Common myeloid progenitor, CD34-positive (primary cell): Measurements from ENCODE around the gene JAKMIP1.

Source experiments
- CTCF ChIA-PET: fragments of 350-600 bp; sonication (Branson Sonifier 250); formaldehyde crosslinking; loops from one replicate; lab custom pipeline; 2021; ENCODE audit warnings: antibody characterized with exemption; lab: Charles Lee
- POLR2A ChIA-PET: fragments of 350-600 bp; sonication (Branson Sonifier 250); formaldehyde crosslinking; loops from one replicate; lab custom pipeline; 2021; ENCODE audit warnings: antibody characterized with exemption; lab: Charles Lee
- DNase-seq, 3 donors: peaks; one replicate each; pipeline versions ENCODE4 v3.0.0 to v3.0.0-alpha.2; 2013
- H3K27ac ChIP-seq, 2 experiments: 1 replicate in 1 of 2; 2 replicates in 1 of 2; pipeline ENCODE4 v1.7.0; 2013; ENCODE audit warnings: inconsistent platforms in 2 of 2, low read length in 2 of 2, mild to moderate bottlenecking in 2 of 2, low read depth in 1 of 2, moderate library complexity in 1 of 2; ENCODE audit not compliant: severe bottlenecking in 2 of 2, insufficient read depth in 1 of 2, poor library complexity in 1 of 2
- H3K27me3 ChIP-seq, 5 experiments: replicated peaks in 2 of 5; 1 replicate in 3 of 5; 2 replicates in 2 of 5; pipeline versions ENCODE4 v1.6.1 to v1.7.0; 2013; ENCODE audit warnings: low read length in 4 of 5, mild to moderate bottlenecking in 2 of 5, moderate library complexity in 2 of 5, inconsistent platforms in 1 of 5; ENCODE audit not compliant: insufficient read depth in 5 of 5, control insufficient read depth in 4 of 5
- H3K36me3 ChIP-seq, 4 experiments: 1 replicate in 2 of 4; 2 replicates in 2 of 4; pipeline versions ENCODE4 v1.6.1 to v1.7.0; 2013; ENCODE audit warnings: low read length in 3 of 4, control low read depth in 1 of 4, mild to moderate bottlenecking in 1 of 4; ENCODE audit not compliant: control insufficient read depth in 4 of 4, insufficient read depth in 4 of 4
- H3K4me1 ChIP-seq, 4 experiments: 1 replicate in 3 of 4; 2 replicates in 1 of 4; pipeline versions ENCODE4 v1.6.1 to v1.7.1; 2013; ENCODE audit warnings: low read length in 3 of 4, mild to moderate bottlenecking in 3 of 4, control low read depth in 1 of 4, inconsistent platforms in 1 of 4, moderate library complexity in 1 of 4; ENCODE audit not compliant: control insufficient read depth in 4 of 4, insufficient read depth in 4 of 4; ENCODE audit errors: control extremely low read depth in 1 of 4
- H3K4me3 ChIP-seq, 7 experiments: 1 replicate in 4 of 7; 2 replicates in 3 of 7; pipeline versions ENCODE4 v1.5.1 to v1.7.0; 2013; ENCODE audit warnings: mild to moderate bottlenecking in 7 of 7, low read length in 6 of 7, moderate library complexity in 6 of 7, inconsistent platforms in 2 of 7, low read depth in 2 of 7, control low read depth in 1 of 7; ENCODE audit not compliant: insufficient read depth in 4 of 7, control insufficient read depth in 1 of 7; ENCODE audit errors: extremely low read depth in 1 of 7
- H3K9me3 ChIP-seq, 5 experiments: 1 replicate in 4 of 5; 2 replicates in 1 of 5; pipeline versions ENCODE4 v1.6.1 to v1.7.1; 2013; ENCODE audit warnings: low read length in 4 of 5, mild to moderate bottlenecking in 2 of 5, inconsistent platforms in 1 of 5, low read depth in 1 of 5, moderate library complexity in 1 of 5; ENCODE audit not compliant: control insufficient read depth in 4 of 5, insufficient read depth in 2 of 5; ENCODE audit errors: control extremely low read depth in 1 of 5
- WGBS: methylation state at CpG from one replicate; pipeline ENCODE4 v1.1.5; 2013; ENCODE audit not compliant: insufficient coverage; 5-methylcytosine and 5-hydroxymethylcytosine counted together

The JAKMIP1 gene

DNA sequence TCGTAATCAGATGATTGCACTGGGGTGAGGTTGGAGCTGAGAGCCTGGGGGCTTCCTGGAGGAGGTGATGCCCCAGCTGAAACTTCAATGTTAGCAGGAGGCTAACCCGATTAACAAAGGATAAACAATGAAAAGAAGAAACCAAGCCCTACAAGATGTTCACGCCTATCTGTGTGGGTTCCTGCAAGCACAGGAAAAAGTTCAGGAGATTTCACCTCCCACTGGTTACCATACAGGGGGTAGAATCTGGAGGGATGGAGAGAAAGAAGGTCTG, 27.5 kb downstream of the JAKMIP1 start:
- peaks cover 0 to 4% (median 0%) of the 10 kb centered on the region in 5 experiments for H3K27me3 ChIP-seq
- ChIA-PET CTCF (no interaction called here), POLR2A (no interaction called here)
- WGBS, result 74% methylated on average over 2 of the region's 3 CpGs
- H3K36me3 ChIP-seq, result no peaks in the 10 kb centered on the region
- no peak overlapping the region for H3K27ac ChIP-seq
- H3K4me1 ChIP-seq, result no peaks in the 10 kb centered on the region
- DNase-seq, result no peak
- peaks cover 0 to 5% (median 0%) of the 10 kb centered on the region in 5 experiments for H3K9me3 ChIP-seq
- H3K4me3 ChIP-seq, result no peak overlapping the region

DNA sequence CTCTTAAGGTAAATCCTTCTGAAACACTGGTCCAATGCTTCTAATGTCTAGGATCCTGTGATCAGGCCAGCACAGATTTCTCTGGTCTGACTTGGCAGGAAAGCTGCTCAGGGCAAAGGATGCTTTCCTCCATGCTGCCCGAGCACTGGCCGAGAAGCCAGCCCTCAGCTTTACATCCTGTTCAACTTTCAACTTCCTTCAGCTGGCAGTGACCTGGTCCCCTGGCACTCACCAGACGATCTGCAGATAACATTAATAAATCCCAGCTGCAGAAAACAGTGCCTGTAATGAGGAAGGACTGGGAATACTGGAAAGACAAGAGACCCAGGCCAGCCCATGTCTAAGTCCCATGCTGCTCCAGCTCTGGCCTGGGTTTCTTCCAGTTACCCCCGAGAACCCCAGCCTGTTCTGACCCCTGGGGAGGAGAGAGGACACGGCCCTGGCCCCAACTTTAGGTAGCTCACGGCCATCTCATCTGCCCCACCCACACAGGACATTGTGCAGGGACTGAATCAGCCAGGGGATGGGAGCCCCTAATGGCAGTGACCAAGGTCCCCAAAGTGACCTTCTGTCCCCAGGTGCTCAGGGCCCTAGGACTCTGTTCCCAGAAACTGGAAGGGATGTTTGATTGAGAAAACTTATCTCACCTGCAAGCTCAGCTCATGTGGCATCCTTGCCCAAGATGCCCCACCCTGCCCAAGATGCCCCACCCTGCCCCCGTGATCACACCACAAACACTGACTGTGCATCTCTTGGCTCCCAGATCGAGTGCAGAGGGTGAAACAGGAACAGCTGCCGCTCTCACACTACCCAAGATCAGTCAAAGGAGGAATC, 28.0 kb downstream of the JAKMIP1 start:
- Histone ChIP-seq H3K4me1 (no peaks in the 10 kb centered on the region), H3K9me3 (peaks cover 0 to 5% (median 0%) of the 10 kb centered on the region in 5 experiments), H3K27me3 (peaks cover 0 to 4% (median 0%) of the 10 kb centered on the region in 5 experiments), H3K36me3 (no peaks in the 10 kb centered on the region), H3K27ac (no peak overlapping the region), H3K4me3 (no peak overlapping the region)
- ChIA-PET CTCF (no interaction called here), POLR2A (no interaction called here)
- WGBS, result 59% methylated on average over 8 of the region's 9 CpGs
- DNase-seq, result no peak

DNA sequence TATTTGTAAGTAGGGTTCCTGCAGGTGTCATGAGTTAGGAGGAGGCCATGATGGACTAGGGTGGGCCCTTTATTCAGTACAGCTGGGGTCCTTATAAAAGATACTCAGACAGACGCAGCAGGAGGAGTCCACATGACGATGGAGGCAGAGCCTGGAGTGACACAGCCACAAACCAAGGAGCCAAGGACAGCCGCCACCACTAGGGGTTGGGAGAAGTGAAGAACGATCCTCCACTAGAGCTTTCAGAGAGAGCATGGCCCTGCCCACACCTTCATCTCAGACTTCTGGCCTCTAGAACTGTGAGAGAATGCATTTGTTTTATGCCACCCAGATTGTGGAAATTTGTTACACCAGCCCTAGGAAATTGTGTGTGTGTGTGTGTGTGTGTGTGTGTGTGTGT, 31.1 kb downstream of the JAKMIP1 start:
- CTCF ChIA-PET, result no interaction called here
- peaks cover 0 to 10% (median 1%) of the 10 kb centered on the region in 5 experiments for H3K9me3 ChIP-seq
- no peaks in the 10 kb centered on the region for H3K4me1 ChIP-seq
- POLR2A ChIA-PET, result no interaction called here
- H3K36me3 ChIP-seq, result no peaks in the 10 kb centered on the region
- no peak overlapping the region for H3K4me3 ChIP-seq
- no peak for DNase-seq
- WGBS, result 83% methylated on average over 3 of the region's 4 CpGs
- H3K27me3 ChIP-seq, result peaks cover 0 to 4% (median 0%) of the 10 kb centered on the region in 5 experiments
- no peak overlapping the region for H3K27ac ChIP-seq

DNA sequence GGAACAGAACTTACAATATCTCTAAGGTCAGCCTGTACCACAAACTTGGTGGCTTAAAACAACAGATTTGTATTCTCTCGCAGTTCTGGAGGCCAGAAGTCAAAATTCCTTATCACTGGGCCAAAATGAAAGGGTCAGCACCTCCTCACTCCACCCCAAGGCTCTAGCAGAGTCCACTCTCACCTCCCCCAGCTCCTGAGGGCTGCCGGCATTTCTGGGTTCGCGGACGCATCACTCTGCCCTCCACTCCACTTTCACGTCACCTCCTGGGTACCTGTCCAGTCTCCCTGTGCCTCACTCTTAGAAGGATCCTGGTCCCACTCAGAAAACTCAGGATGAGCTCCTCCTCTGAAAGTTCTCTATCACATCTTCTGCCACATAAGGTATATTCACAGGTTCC, 34.6 kb downstream of the JAKMIP1 start:
- 97% methylated on average over 5 of the region's 6 CpGs for WGBS
- H3K4me3 ChIP-seq, result no peak overlapping the region
- peaks cover 0 to 13% (median 1%) of the 10 kb centered on the region in 5 experiments for H3K27me3 ChIP-seq
- H3K4me1 ChIP-seq, result no peaks in the 10 kb centered on the region
- no peaks in the 10 kb centered on the region for H3K36me3 ChIP-seq
- no peak overlapping the region for H3K27ac ChIP-seq
- POLR2A ChIA-PET, result no interaction called here
- CTCF ChIA-PET, result no interaction called here
- no peak for DNase-seq
- peaks cover 0 to 20% (median 4%) of the 10 kb centered on the region in 5 experiments for H3K9me3 ChIP-seq

DNA sequence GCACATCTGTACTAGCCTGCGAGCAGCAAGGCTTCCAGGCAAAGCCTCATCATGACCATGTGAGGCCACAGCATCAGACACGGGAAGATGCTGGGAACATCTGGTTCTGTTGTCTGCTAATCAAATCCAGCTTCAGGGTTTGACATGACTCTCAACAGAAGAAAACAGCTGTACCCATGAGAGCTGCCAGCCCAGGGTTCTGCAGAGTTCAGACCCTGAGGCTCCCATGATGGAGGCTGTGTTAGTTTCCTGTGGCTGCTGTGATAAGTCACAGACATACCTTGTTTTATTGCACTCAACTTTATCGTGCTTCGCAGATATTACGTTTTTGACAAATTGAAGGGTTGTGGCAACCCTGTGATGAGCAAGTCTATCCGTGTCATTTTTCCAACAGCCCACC, 37.5 kb downstream of the JAKMIP1 start:
- H3K27ac ChIP-seq, result no peak overlapping the region
- no peaks in the 10 kb centered on the region for H3K36me3 ChIP-seq
- H3K4me1 ChIP-seq, result no peaks in the 10 kb centered on the region
- ChIA-PET CTCF (interaction anchor here (1.0 kb wide), 1 partner anchor 165 kb away, joined by 3 read pairs; no protein-coding TSS in a partner anchor), POLR2A (no interaction called here)
- DNase-seq, result no peak
- peaks cover 0 to 9% (median 2%) of the 10 kb centered on the region in 5 experiments for H3K27me3 ChIP-seq
- H3K9me3 ChIP-seq, result peaks cover 0 to 19% (median 4%) of the 10 kb centered on the region in 5 experiments
- no peak overlapping the region for H3K4me3 ChIP-seq
- WGBS, result 98% methylated on average over 6 of the region's 6 CpGs

DNA sequence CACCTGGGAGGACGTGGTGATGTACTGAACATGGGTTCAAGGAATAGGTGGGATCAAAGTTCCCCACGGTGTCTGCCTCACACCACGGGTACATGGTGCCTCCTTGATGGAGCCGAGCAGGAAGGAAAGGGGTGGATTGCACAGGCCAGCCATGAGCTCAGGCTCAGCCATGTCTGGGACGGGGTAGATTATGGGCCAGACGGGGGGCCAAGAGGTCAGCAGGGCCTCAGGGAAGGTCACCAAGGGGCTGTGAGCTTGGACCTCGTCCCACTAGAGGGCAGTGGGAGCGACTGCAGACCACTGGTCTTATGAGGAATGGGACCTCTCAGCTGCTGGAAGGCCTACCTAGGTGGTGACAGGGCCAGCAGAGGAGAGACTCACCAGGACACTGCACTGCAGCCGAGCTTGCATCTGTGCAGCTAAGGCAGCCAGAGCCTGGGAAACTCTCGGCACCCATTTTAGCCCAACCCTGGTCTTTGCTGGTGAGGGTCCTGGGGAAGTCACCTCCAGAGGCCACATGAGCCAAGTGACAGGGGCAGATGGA, 38.4 kb downstream of the JAKMIP1 start:
- H3K4me1 ChIP-seq, result no peaks in the 10 kb centered on the region
- H3K4me3 ChIP-seq, result no peak overlapping the region
- POLR2A ChIA-PET, result no interaction called here
- no peak overlapping the region for H3K27ac ChIP-seq
- 89% methylated on average over 9 of the region's 10 CpGs for WGBS
- CTCF ChIA-PET, result interaction anchor here (1.0 kb wide), 2 partner anchors 86 to 164 kb away, joined by 3 read pairs; no protein-coding TSS in a partner anchor
- peaks cover 0 to 19% (median 4%) of the 10 kb centered on the region in 5 experiments for H3K9me3 ChIP-seq
- DNase-seq, result no peak
- peaks cover 0 to 12% (median 2%) of the 10 kb centered on the region in 5 experiments for H3K27me3 ChIP-seq
- no peaks in the 10 kb centered on the region for H3K36me3 ChIP-seq

DNA sequence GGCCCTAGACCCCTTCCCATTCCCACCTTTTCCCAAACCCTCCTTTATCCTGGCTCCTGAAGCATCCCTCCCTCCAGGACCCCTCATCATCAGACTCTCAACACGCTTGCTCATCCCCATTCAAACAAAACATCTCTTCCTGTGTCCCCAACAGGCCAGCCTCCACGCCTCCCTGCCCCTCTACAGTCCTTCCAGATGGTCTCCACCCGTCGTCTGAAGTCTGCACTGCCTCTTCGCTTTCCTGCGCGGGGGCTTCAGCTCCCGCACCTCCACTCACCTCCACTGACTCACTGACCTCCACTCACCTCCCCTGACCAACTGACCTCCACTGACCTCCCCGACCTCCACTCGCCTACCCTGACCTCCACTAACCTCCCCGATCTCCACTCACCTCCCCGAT, 39.8 kb downstream of the JAKMIP1 start:
- no peak for DNase-seq
- ChIA-PET CTCF (no interaction called here), POLR2A (interaction anchor here (0.7 kb wide), 1 partner anchor 65 kb away, joined by 3 read pairs; no protein-coding TSS in a partner anchor)
- Histone ChIP-seq H3K27ac (no peak overlapping the region), H3K9me3 (peaks cover 0 to 19% (median 4%) of the 10 kb centered on the region in 5 experiments), H3K4me1 (no peaks in the 10 kb centered on the region), H3K27me3 (peaks cover 0 to 24% (median 2%) of the 10 kb centered on the region in 5 experiments), H3K36me3 (no peaks in the 10 kb centered on the region), H3K4me3 (no peak overlapping the region)
- 91% methylated on average over 10 of the region's 12 CpGs for WGBS
